ENCODE measurements around the gene SLPI. TPM values are rescaled to one million over a fixed set of nuclear protein-coding genes. Genes with fewer than 3 reads are reported as not detected.
A peak's percentile ranks its signal among the peaks of the same experiment; 100 is the strongest.

The SLPI gene
- total and polyA plus RNA-seq, 10 of the 15 experiments (the other 5 are each of a cell fraction or from before 2014, with no cell fraction given), result 0.56 to 1.4 TPM; not detected in 8

GRCh38 chr20:45293041-45294002 is 39.0 kb upstream of the SLPI start (continued):
- TF ChIP-seq RAD21 (IDR thresholded peaks at IDR 0.05; ENCODE audit: insufficient read depth, low read depth, low read length) (peak; percentile 25; the same call in 1 of the 2 replicates), ZNF207 (IDR thresholded peaks at IDR 0.05; ENCODE audit: borderline replicate concordance) (0 out of 2 replicates have a peak, but pooled peaks have one; percentile 31), BHLHE40 (IDR thresholded peaks at IDR 0.05; ENCODE audit: borderline replicate concordance in 1 of 2, low read depth in 2 of 2, low read length in 1 of 2) (peak in 1 of 2 experiments; percentile 77; a peak in 2 of 4 replicates), IKZF1 (conservative IDR thresholded peaks at IDR 0.05) (peak; percentile 76), DPF2 (IDR thresholded peaks at IDR 0.05) (no peak), CHD1 (IDR thresholded peaks at IDR 0.05; ENCODE audit: low read depth, low read length) (no peak), PKNOX1 (IDR thresholded peaks at IDR 0.05) (no peak), RELA (IDR thresholded peaks at IDR 0.05; ENCODE audit: borderline replicate concordance, partially characterized antibody) (no peak), SRF (IDR thresholded peaks at IDR 0.05; ENCODE audit: low read depth in 2 of 2, low read length in 2 of 2) (no peak), CBX3 (IDR thresholded peaks at IDR 0.05; ENCODE audit: borderline replicate concordance, low read depth) (no peak), POU2F2 (IDR thresholded peaks at IDR 0.05; ENCODE audit: borderline replicate concordance, low read depth, low read length) (no peak), ZNF384 (IDR thresholded peaks at IDR 0.05; ENCODE audit: borderline replicate concordance, low read depth, low read length) (no peak), NR2C2 (IDR thresholded peaks at IDR 0.05; ENCODE audit: borderline replicate concordance, control insufficient read depth, insufficient read length, low read depth) (no peak), SUPT20H (IDR thresholded peaks at IDR 0.05; ENCODE audit: borderline replicate concordance, control insufficient read depth, low read depth, low read length) (no peak), MTA3 (IDR thresholded peaks at IDR 0.05; ENCODE audit: borderline replicate concordance, low read length) (no peak), SPI1 (IDR thresholded peaks at IDR 0.05; ENCODE audit: borderline replicate concordance, insufficient read depth, low read depth, low read length) (no peak), ASH2L (IDR thresholded peaks at IDR 0.05; ENCODE audit: borderline replicate concordance, low read depth) (no peak), GATAD2B (conservative IDR thresholded peaks at IDR 0.05; ENCODE audit: low read depth) (0 out of 2 replicates have a peak, but pooled peaks have one; percentile 61), ZZZ3 (IDR thresholded peaks at IDR 0.05; ENCODE audit: control insufficient read depth, insufficient read length, low read depth) (no peak), ZNF687 (IDR thresholded peaks at IDR 0.05) (no peak), ATF3 (IDR thresholded peaks at IDR 0.05; ENCODE audit: borderline replicate concordance, extremely low read depth, low read depth, low read length) (no peak), CHD4 (IDR thresholded peaks at IDR 0.05) (no peak), TCF3 (IDR thresholded peaks at IDR 0.05; ENCODE audit: borderline replicate concordance, insufficient read depth, low read depth, low read length) (no peak)
